GM12865 (cell line): Measurements from ENCODE around the gene JMJD8.

Source experiments
- DNase-seq: peaks from one replicate; pipeline ENCODE4 v3.0.0; 2010; ENCODE audit warnings: low read depth
- H3K4me3 ChIP-seq: 2 replicates; pipeline ENCODE4 v1.5.1; 2011; ENCODE audit warnings: mild to moderate bottlenecking, low read depth, low read length, control low read depth
- TF ChIP-seq, protein P1 (sequence below): IDR thresholded peaks from 2 replicates; pipeline ENCODE4 v1.5.1; 2011; ENCODE audit warnings: low read length, control low read depth, low read depth, inconsistent platforms; ENCODE audit not compliant: insufficient read depth; ENCODE audit errors: missing control alignments

Gene JMJD8

GRCh38 chr16:707062-707538 is 23.0 kb upstream of the JMJD8 start:
- DNase-seq = no peak
- TF ChIP-seq, protein P1, sequence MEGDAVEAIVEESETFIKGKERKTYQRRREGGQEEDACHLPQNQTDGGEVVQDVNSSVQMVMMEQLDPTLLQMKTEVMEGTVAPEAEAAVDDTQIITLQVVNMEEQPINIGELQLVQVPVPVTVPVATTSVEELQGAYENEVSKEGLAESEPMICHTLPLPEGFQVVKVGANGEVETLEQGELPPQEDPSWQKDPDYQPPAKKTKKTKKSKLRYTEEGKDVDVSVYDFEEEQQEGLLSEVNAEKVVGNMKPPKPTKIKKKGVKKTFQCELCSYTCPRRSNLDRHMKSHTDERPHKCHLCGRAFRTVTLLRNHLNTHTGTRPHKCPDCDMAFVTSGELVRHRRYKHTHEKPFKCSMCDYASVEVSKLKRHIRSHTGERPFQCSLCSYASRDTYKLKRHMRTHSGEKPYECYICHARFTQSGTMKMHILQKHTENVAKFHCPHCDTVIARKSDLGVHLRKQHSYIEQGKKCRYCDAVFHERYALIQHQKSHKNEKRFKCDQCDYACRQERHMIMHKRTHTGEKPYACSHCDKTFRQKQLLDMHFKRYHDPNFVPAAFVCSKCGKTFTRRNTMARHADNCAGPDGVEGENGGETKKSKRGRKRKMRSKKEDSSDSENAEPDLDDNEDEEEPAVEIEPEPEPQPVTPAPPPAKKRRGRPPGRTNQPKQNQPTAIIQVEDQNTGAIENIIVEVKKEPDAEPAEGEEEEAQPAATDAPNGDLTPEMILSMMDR = no peak
- H3K4me3 ChIP-seq = no peak overlapping the region

DNA sequence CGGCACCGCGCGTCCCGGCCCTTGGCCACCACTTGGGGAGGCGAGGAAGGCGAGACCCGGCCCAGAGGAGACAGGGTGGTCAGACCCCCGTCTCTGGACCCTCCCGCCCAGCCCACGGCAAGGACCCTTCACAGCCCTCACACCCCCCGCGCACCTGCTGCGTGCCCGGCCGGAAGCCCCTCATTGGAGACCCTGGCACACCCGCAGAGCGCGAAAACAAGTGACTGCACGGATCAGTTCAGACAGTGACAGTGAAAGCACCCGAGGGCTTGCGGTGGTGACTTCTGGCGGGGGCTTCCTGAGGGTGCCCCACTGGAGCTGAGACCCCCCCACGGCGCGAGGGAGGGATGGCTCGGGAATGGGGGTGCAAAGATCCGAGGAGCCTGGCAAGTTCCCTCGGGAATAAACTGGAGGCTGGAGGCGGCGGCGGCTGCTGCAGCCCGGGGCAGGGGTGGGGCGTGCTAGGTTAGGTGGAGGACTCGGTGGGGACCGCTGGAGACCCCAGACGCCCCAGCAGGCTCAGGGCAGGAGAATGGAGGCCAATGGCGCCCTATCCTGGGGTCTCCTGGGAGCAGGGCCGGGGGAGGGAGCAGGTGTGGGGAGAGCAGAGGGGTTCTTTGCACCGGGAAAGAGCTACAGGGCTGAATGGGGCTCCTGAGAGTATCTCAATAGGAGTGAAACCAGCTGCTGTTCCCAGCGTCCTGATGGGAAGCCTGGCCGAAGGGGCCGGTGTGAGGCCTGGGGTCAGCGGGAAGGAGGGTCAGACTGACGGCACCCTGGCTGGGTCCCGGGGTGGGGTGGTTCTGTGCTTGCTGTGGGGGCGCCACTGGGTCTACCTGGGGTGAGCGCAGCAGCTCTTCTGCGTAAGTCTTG is 22.3 kb upstream of the JMJD8 start:
- H3K4me3 ChIP-seq = no peak overlapping the region
- TF ChIP-seq, protein P1 = no peak
- DNase-seq = no peak

DNA sequence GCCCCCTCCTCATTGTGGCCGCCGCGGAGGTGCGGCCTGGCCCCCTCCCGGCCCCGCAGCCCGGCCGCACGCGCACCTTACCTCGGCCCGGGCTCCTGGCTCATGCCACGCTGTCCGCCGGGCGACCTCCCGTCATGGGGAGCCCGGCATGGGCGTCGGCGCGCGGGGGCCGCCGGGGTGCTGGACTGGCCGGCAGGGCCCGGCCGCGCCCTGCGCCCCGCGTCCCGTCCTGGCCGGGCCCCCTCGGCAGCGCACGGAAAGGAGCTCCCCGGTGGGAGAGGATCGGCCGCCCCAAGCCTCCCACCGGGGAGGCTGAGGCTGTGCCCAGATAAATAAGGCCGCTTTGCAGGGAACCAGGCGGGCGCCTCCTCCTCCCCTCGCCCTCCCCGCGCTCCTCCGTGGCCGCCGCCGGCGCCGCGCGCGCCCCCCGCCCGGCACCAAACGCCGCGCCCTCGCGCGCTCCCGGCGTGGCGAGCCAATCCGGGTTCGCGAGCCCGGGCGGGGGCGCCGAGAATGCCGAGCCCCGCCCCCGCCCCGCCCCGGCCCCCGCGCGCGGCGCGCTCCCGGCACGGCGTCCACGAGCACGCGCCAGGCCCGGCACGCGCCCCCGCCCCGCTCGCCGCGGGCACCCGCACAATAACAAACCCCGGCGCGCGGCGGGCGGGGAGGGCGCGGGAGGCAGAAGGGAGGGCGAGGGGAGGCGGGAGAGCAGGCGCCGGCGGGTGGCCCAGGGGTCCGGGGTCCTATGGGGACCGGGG is 21.5 kb upstream of the JMJD8 start, which contains the start of gene FBXL16:
Gene FBXL16 (minus strand): TSS at position 371 of the 758 bp plus-strand sequence. CDS start 8,396 bp downstream, outside the sequence.
- TF ChIP-seq, protein P1 = no peak
- no peak for DNase-seq
- H3K4me3 ChIP-seq = no peak within 1 kb of the TSS

GRCh38 chr16:704552-705380 is 20.6 kb upstream of the JMJD8 start:
- TF ChIP-seq, protein P1 = no peak
- DNase-seq = no peak
- H3K4me3 ChIP-seq = no peak overlapping the region

DNA sequence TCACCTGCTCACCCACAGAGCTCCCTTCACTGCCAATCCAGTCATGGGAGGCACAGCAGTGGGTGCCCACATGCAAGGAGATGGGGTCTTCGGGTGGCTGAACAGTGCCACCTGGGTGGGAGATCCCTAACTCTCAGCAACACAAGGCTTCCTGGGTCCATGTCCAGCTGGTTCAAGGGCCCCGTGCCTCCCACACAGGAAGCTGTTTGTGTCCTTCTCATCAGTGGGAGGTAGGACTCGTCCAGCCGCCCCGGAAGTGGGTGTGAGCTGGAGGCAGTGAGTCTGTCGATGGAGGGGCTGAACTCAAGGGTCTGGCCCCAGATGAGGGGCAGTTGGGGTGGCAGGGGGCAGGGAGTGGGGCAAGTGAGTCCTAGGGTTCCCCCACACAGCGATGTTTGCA is 19.9 kb upstream of the JMJD8 start:
- no peak for DNase-seq
- TF ChIP-seq, protein P1 = no peak

DNA sequence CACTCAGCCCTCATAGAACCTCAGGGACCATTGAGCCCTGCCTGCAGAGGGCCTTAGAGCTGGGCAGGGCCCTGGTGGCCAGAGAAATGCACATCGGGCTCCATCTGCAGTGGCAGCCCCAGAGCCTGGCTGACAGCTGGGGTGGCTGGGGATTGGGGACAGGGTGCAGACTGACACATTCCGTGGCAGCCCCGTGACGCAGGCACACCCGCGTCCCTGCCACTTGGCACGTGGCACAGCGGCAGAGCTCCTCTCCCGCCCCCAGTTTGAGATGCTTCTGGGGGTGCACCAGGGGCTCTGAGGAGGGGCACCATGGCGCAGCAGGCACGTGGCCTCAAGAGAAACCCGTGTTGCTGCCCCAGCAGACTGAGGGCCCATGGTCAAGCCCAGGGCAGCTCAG is 19.3 kb upstream of the JMJD8 start:
- no peak overlapping the region for H3K4me3 ChIP-seq
- TF ChIP-seq, protein P1 = no peak
- DNase-seq = no peak

More for the DNA sequence above, 19.9 kb upstream of the JMJD8 start:
- H3K4me3 ChIP-seq = no peak overlapping the region
